GM12878 (cell line): ENCODE measurements around the gene CCDC191. TPM values are rescaled to one million over a fixed set of nuclear protein-coding genes. Genes with fewer than 3 reads are reported as not detected.

Experiments used
- ATAC-seq: fragments of 200-7000 bp; cut with Tn5 transposase; 3 replicates; pipeline ENCODE4 v1.9.1; 2020; ENCODE audit warnings: mild to moderate bottlenecking, moderate library complexity
- BruUV-seq: library from RNA; stranded (reverse); fragments of 400-500 nt; replicated peaks from 2 replicates; lab custom pipeline; 2021; lab: Mats Ljungman, UMichigan
- CTCF ChIA-PET: fragments of 300-600 bp; sonication (Branson Sonifier 250); formaldehyde crosslinking; extraction: SDS; loops from one replicate; lab custom pipeline; 2021; ENCODE audit warnings: inconsistent platforms; lab: Yijun Ruan, JAX
- POLR2A ChIA-PET: fragments of 350-600 bp; formaldehyde crosslinking; extraction: SDS; loops from one replicate; lab custom pipeline; 2021; ENCODE audit warnings: inconsistent platforms; lab: Charles Lee
- RAD21 ChIA-PET: fragments of 300-600 bp; sonication (Branson Sonifier 250); formaldehyde crosslinking; loops from one replicate; lab custom pipeline; 2023; ENCODE audit warnings: antibody characterized with exemption; ENCODE audit not compliant: unreplicated experiment; lab: Charles Lee
- SMC1A ChIA-PET: fragments of 300-600 bp; sonication (Branson Sonifier 250); formaldehyde crosslinking; loops from one replicate; lab custom pipeline; 2023; ENCODE audit not compliant: unreplicated experiment, uncharacterized antibody; lab: Charles Lee
- DNase-seq: peaks from one replicate; pipeline ENCODE4 v3.0.0-alpha.2; 2011; ENCODE audit warnings: low read depth, low spot score
- FAIRE-seq: peaks from 3 replicates; lab custom pipeline; 2011; peaks lifted over from hg19 to GRCh38; lab: Jason Lieb, UNC
- H2AFZ ChIP-seq: 2 replicates; pipeline ENCODE4 v1.6.0; 2011; ENCODE audit warnings: low read depth, low read length, control low read depth; ENCODE audit not compliant: control insufficient read depth
- H3K27ac ChIP-seq: 2 replicates; pipeline ENCODE4 v1.5.1; 2011; ENCODE audit warnings: control low read depth; ENCODE audit not compliant: control insufficient read depth, insufficient read depth
- H3K27me3 ChIP-seq, 2 experiments: replicated peaks in 1 of 2; 2 replicates each; pipeline versions ENCODE4 v1.6.0 to v1.6.1; 2011; ENCODE audit warnings: low read length in 1 of 2; ENCODE audit not compliant: control insufficient read depth in 2 of 2, insufficient read depth in 2 of 2
- H3K36me3 ChIP-seq, 2 experiments: 2 replicates each; pipeline ENCODE4 v1.5.1; 2011; ENCODE audit warnings: low read length in 1 of 2; ENCODE audit not compliant: control insufficient read depth in 2 of 2, insufficient read depth in 2 of 2
- H3K4me1 ChIP-seq: 2 replicates; pipeline ENCODE4 v1.6.1; 2011; ENCODE audit warnings: mild to moderate bottlenecking, low read length, moderate library complexity, mixed read lengths; ENCODE audit not compliant: control insufficient read depth, insufficient read depth
- H3K4me2 ChIP-seq: 2 replicates; pipeline ENCODE4 v1.6.0; 2011; ENCODE audit warnings: control low read depth; ENCODE audit not compliant: control insufficient read depth, insufficient read depth
- H3K4me3 ChIP-seq: fragments of 200-600 bp; sonication (generic); 2 replicates; pipeline ENCODE4 v1.5.1; 2016
- H3K79me2 ChIP-seq: 2 replicates; pipeline ENCODE4 v1.6.0; 2011; ENCODE audit warnings: low read length; ENCODE audit not compliant: control insufficient read depth, insufficient read depth
- H3K9ac ChIP-seq: 2 replicates; pipeline ENCODE4 v1.8.0; 2011; ENCODE audit warnings: low read length, control low read depth, mixed read lengths; ENCODE audit not compliant: control insufficient read depth, insufficient read depth
- H3K9me3 ChIP-seq: replicated peaks from 3 replicates; pipeline ENCODE4 v1.5.1; 2011; ENCODE audit warnings: mild to moderate bottlenecking, low read length; ENCODE audit not compliant: control insufficient read depth, insufficient read depth
- H4K20me1 ChIP-seq: 2 replicates; pipeline ENCODE4 v1.6.0; 2011; ENCODE audit not compliant: control insufficient read depth, insufficient read depth
- ATF7 ChIP-seq: fragments of 450-650 bp; IDR thresholded peaks from 2 replicates; pipeline ENCODE4 v1.6.1; 2016; ENCODE audit warnings: low read depth, mild to moderate bottlenecking
- CHD1 ChIP-seq: IDR thresholded peaks from 2 replicates; pipeline ENCODE4 v1.6.1; 2012; ENCODE audit warnings: low read depth, low read length, improper control_type of control experiment
- CHD4 ChIP-seq: fragments of 200-600 bp; sonication (generic); IDR thresholded peaks from 2 replicates; pipeline ENCODE4 v1.6.1; 2016; ENCODE audit warnings: mild to moderate bottlenecking
- GATAD2B ChIP-seq: fragments of 450-650 bp; conservative IDR thresholded peaks from 2 replicates; pipeline ENCODE4 v1.6.1; 2017; ENCODE audit warnings: low read depth, mild to moderate bottlenecking, moderate library complexity
- JUND ChIP-seq: IDR thresholded peaks from 2 replicates; pipeline ENCODE4 v1.6.1; 2012; ENCODE audit warnings: low read depth, mild to moderate bottlenecking, low read length, improper control_type of control experiment, moderate library complexity
- NR2F1 ChIP-seq: fragments of 450-650 bp; conservative IDR thresholded peaks from 2 replicates; pipeline ENCODE4 v1.6.1; 2017; ENCODE audit warnings: mild to moderate bottlenecking
- SP1 ChIP-seq: IDR thresholded peaks from one replicate; pipeline ENCODE4 v1.6.1; 2011; ENCODE audit warnings: low read depth, low read length
- USF1 ChIP-seq: IDR thresholded peaks from 2 replicates; pipeline ENCODE4 v1.6.1; 2011; ENCODE audit warnings: borderline replicate concordance, low read depth, mild to moderate bottlenecking, moderate library complexity, mixed read lengths, low read length; ENCODE audit not compliant: insufficient read depth; ENCODE audit errors: extremely low read length
- YY1 ChIP-seq: IDR thresholded peaks from 2 replicates; pipeline ENCODE4 v1.6.1; 2011; ENCODE audit warnings: low read depth, mild to moderate bottlenecking, low read length
- WGBS: methylation state at CpG from one replicate; pipeline ENCODE4 v1.1.6; 2016; ENCODE audit warnings: low lambda C conversion rate; ENCODE audit not compliant: insufficient replicate concordance, insufficient coverage; ENCODE audit errors: missing lambda C conversion rate; 5-methylcytosine and 5-hydroxymethylcytosine counted together
- in situ Hi-C: fragments of 300-500 bp; cut with MboI; formaldehyde crosslinking; loops from 9 replicates; pipeline ENCODE4 v1.14.3; 2018; ENCODE audit warnings: mixed read lengths
- intact Hi-C: fragments of 100-400 bp; cut with micrococcal nuclease; formaldehyde crosslinking; loops from one replicate; pipeline ENCODE4 v1.14.2; 2022; ENCODE audit not compliant: unreplicated experiment
- polyA plus RNA-seq, 11 experiments: library from polyadenylated mRNA; depleted of rRNA in 4 of 11; unstranded in 6 of 11; stranded (reverse) in 5 of 11; fragments of >200 nt; fragmentation: Nextera tagmentation in 4 of 11; fragmentation: Illumina TruSeq in 1 of 11; extraction: Ambion mirVana in 4 of 11; extraction: Trizol in 1 of 11; gene quantifications; 1 replicate in 1 of 11; 2 replicates in 10 of 11; pipeline versions ENCODE4 v1.2.1 to v1.2.3, GENCODE V29; 2011 to 2016; ENCODE audit warnings: inconsistent platforms in 2 of 11, missing spikeins in 2 of 11, low read depth in 1 of 11
- total RNA-seq, 4 experiments: library from RNA; depleted of rRNA in 3 of 4; stranded (reverse); fragments of >200 nt in 3 of 4; fragmentation: Illumina TruSeq in 1 of 4; extraction: Trizol in 1 of 4; gene quantifications; 2 replicates each; pipeline versions ENCODE4 v1.2.1 to v1.2.3, GENCODE V29; 2013 to 2021

Gene CCDC191
- total and polyA plus RNA-seq, 10 of the 15 experiments (the other 5 are each of a cell fraction or from before 2014, with no cell fraction given): 1.2 to 2.9 (median 1.7) TPM

GRCh38 chr3:114034787-114035545 is 21.4 kb downstream of the CCDC191 start:
- TF ChIP-seq GATAD2B (no peak), USF1 (no peak), CHD4 (no peak), YY1 (no peak), CHD1 (no peak), JUND (no peak), SP1 (no peak), NR2F1 (no peak), ATF7 (no peak)
- no peak for DNase-seq
- no peak for ATAC-seq
- no peak for FAIRE-seq
- Histone ChIP-seq H3K4me1 (no peaks in the 10 kb centered on the region), H3K9me3 (no peaks in the 10 kb centered on the region), H3K4me2 (no peak overlapping the region), H3K27me3 (no peaks in the 10 kb centered on the region), H3K36me3 (no peaks in the 10 kb centered on the region), H2AFZ (no peak overlapping the region), H3K79me2 (no peaks in the 10 kb centered on the region), H3K9ac (no peak overlapping the region), H3K27ac (no peak overlapping the region), H4K20me1 (no peaks in the 10 kb centered on the region), H3K4me3 (no peak overlapping the region)
- 90% methylated on average over 5 of the region's 5 CpGs for WGBS
- RAD21 ChIA-PET: no interaction called here
- no TSS peak for BruUV-seq
- CTCF ChIA-PET: no interaction called here
- in situ Hi-C loops (no loop called here), intact Hi-C loops (no loop called here)
- SMC1A ChIA-PET: no interaction called here
- POLR2A ChIA-PET: no interaction called here
